ENCODE measurements around the gene AXL.
A peak's percentile ranks its signal among the peaks of the same experiment; 100 is the strongest.
"Not testable (repeated sequence)": the region's sequence is repeated elsewhere in the genome, so short reads cannot be mapped to it uniquely, and the experiment has no call there.

AXL gene

GRCh38 chr19:41204338-41204737 lies 14.7 kb upstream of the AXL start:
- not testable (repeated sequence) for H3K36me3 ChIP-seq (ENCODE audit: insufficient read depth, low read length); H3K9me3 ChIP-seq (ENCODE audit: low read depth, low read length); H3K9ac ChIP-seq (ENCODE audit: insufficient read length); H3K27ac ChIP-seq; H3K4me3 ChIP-seq
- TF ChIP-seq FOXP2 (optimal IDR thresholded peaks at IDR 0.05; ENCODE audit: control extremely low read depth, extremely low read length, insufficient read depth) = peak; percentile 40
- peak; percentile 32 for DNase-seq (ENCODE audit: low read depth, low spot score)

- TF ChIP-seq EZH2 (IDR thresholded peaks at IDR 0.05) (no peak), FOXP2 (optimal IDR thresholded peaks at IDR 0.05; ENCODE audit: control extremely low read depth, extremely low read length, insufficient read depth) (no peak), POLR2AphosphoS5 (IDR thresholded peaks at IDR 0.05; ENCODE audit: borderline replicate concordance, low read depth, low read length) (no peak)
- Histone ChIP-seq H3K36me3 (ENCODE audit: insufficient read depth, low read length) (no peaks in the 10 kb centered on the region; the same call in 1 of the 2 replicates), H3K4me3 (no peak overlapping the region), H3K27ac (no peak overlapping the region), H3K9ac (ENCODE audit: insufficient read length) (no peak overlapping the region), H3K9me3 (ENCODE audit: low read depth, low read length) (no peaks in the 10 kb centered on the region)
- DNase-seq (ENCODE audit: low read depth, low spot score) = no peak
Observed at GRCh38 chr19:41205995-41206394, 13.0 kb upstream of the AXL start.

DNA sequence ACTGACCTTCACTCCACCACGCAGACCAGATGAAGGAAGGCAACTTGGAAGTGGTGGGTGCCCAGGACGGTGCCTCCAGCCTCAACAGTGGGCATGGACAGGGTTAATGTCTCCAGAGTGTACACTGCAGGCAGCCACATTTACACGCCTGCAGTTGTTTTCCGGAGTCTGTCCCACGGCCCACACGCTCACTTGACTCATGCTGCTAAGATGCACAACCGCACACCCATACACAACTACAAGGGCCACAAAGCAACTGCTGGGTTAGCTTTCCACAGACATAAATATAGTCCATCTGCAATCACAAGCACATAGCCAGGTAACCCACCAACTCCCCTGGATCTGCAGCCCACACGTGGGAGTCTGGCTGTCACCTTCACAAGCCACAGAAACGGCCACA lies 12.6 kb upstream of the AXL start:
- Histone ChIP-seq H3K27ac (no peak overlapping the region), H3K4me3 (no peak overlapping the region), H3K9ac (ENCODE audit: insufficient read length) (no peak overlapping the region), H3K9me3 (ENCODE audit: low read depth, low read length) (no peaks in the 10 kb centered on the region), H3K36me3 (ENCODE audit: insufficient read depth, low read length) (no peaks in the 10 kb centered on the region; the same call in 1 of the 2 replicates)
- DNase-seq (ENCODE audit: low read depth, low spot score) = no peak
- no peak for TF ChIP-seq FOXP2 (optimal IDR thresholded peaks at IDR 0.05; ENCODE audit: control extremely low read depth, extremely low read length, insufficient read depth)
- TF ChIP-seq POLR2AphosphoS5 (IDR thresholded peaks at IDR 0.05; ENCODE audit: borderline replicate concordance, low read depth, low read length) = no peak
- TF ChIP-seq EZH2 (IDR thresholded peaks at IDR 0.05) = no peak

GRCh38 chr19:41206926-41207750 lies 11.9 kb upstream of the AXL start:
- Histone ChIP-seq H3K9ac (ENCODE audit: insufficient read length) (no peak overlapping the region), H3K27ac (no peak overlapping the region), H3K9me3 (ENCODE audit: low read depth, low read length) (no peaks in the 10 kb centered on the region), H3K4me3 (no peak overlapping the region), H3K36me3 (ENCODE audit: insufficient read depth, low read length) (no peaks in the 10 kb centered on the region; the same call in 1 of the 2 replicates)
- no peak for DNase-seq (ENCODE audit: low read depth, low spot score)
- TF ChIP-seq EZH2 (IDR thresholded peaks at IDR 0.05) (no peak), POLR2AphosphoS5 (IDR thresholded peaks at IDR 0.05; ENCODE audit: borderline replicate concordance, low read depth, low read length) (no peak), FOXP2 (optimal IDR thresholded peaks at IDR 0.05; ENCODE audit: control extremely low read depth, extremely low read length, insufficient read depth) (no peak)

- Histone ChIP-seq H3K9me3 (ENCODE audit: low read depth, low read length) (no peaks in the 10 kb centered on the region), H3K36me3 (ENCODE audit: insufficient read depth, low read length) (no peaks in the 10 kb centered on the region), H3K27ac (no peak overlapping the region), H3K9ac (ENCODE audit: insufficient read length) (no peak overlapping the region), H3K4me3 (no peak overlapping the region)
- TF ChIP-seq FOXP2 (optimal IDR thresholded peaks at IDR 0.05; ENCODE audit: control extremely low read depth, extremely low read length, insufficient read depth) = no peak
- DNase-seq (ENCODE audit: low read depth, low spot score) = no peak
Observed at GRCh38 chr19:41214161-41214560, 4.9 kb upstream of the AXL start.

GRCh38 chr19:41217741-41218140 lies 1.3 kb upstream of the AXL start:
- H3K36me3 ChIP-seq (ENCODE audit: insufficient read depth, low read length) = no peaks in the 10 kb centered on the region
- H3K4me3 ChIP-seq = no peak overlapping the region
- no peak for DNase-seq (ENCODE audit: low read depth, low spot score)
- TF ChIP-seq POLR2AphosphoS5 (IDR thresholded peaks at IDR 0.05; ENCODE audit: borderline replicate concordance, low read depth, low read length) (no peak), EZH2 (IDR thresholded peaks at IDR 0.05) (no peak), FOXP2 (optimal IDR thresholded peaks at IDR 0.05; ENCODE audit: control extremely low read depth, extremely low read length, insufficient read depth) (no peak)
- H3K9ac ChIP-seq (ENCODE audit: insufficient read length) = no peak overlapping the region
- no peaks in the 10 kb centered on the region for H3K9me3 ChIP-seq (ENCODE audit: low read depth, low read length)
- no peak overlapping the region for H3K27ac ChIP-seq

- no peak for TF ChIP-seq EZH2 (IDR thresholded peaks at IDR 0.05)
- no peak for TF ChIP-seq FOXP2 (optimal IDR thresholded peaks at IDR 0.05; ENCODE audit: control extremely low read depth, extremely low read length, insufficient read depth)
- TF ChIP-seq POLR2AphosphoS5 (IDR thresholded peaks at IDR 0.05; ENCODE audit: borderline replicate concordance, low read depth, low read length) = no peak
- Histone ChIP-seq H3K9ac (ENCODE audit: insufficient read length) (no peak overlapping the region), H3K9me3 (ENCODE audit: low read depth, low read length) (no peaks in the 10 kb centered on the region), H3K27ac (no peak overlapping the region), H3K4me3 (no peak overlapping the region), H3K36me3 (ENCODE audit: insufficient read depth, low read length) (no peaks in the 10 kb centered on the region)
- no peak for DNase-seq (ENCODE audit: low read depth, low spot score)
Observed at GRCh38 chr19:41218249-41218614, 791 bp upstream of the AXL start.

DNA sequence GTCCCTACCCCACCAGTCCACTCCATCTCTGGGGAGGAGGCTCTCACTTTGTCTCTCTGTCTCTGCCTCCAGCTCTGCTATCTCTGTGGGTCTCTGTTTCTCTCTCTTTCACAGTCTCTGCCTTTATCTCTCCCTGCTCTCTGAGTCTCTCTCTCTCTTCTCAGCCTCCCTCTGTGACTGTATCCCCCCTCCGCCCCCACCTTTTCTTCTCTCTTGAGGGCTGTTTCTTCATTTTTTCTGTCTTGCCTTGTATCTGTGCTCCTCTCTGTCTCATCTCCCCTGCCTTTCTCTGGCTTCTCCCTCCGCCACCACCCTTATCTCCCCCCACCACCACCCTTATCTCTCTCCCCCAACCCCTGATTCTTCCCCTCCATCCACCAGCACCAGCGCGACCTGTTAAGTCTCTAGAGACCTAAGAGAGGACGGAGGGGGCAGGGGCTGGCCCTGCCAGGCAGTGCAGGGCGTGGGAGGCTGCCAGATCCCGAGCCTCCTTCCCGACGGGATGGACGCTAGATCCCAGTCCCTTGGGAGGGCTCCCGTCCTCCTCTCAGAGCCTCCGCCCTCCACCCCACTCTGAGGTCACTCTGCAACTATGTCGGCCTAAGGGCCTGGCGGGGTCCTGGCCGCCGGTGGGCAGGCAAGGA lies 1.0 kb downstream of the AXL start:
- H3K4me3 ChIP-seq = no peak overlapping the region

More for the DNA sequence above, 1.0 kb downstream of the AXL start:
- DNase-seq (ENCODE audit: low read depth, low spot score) = no peak
- Histone ChIP-seq H3K36me3 (ENCODE audit: insufficient read depth, low read length) (no peaks in the 10 kb centered on the region), H3K9ac (ENCODE audit: insufficient read length) (no peak overlapping the region), H3K9me3 (ENCODE audit: low read depth, low read length) (no peaks in the 10 kb centered on the region), H3K27ac (no peak overlapping the region)
- TF ChIP-seq EZH2 (IDR thresholded peaks at IDR 0.05) (no peak), POLR2AphosphoS5 (IDR thresholded peaks at IDR 0.05; ENCODE audit: borderline replicate concordance, low read depth, low read length) (no peak), FOXP2 (optimal IDR thresholded peaks at IDR 0.05; ENCODE audit: control extremely low read depth, extremely low read length, insufficient read depth) (no peak)
